Omental fat pad (tissue), 4 donors: ENCODE results near the gene SUPT4H1. TPM values are rescaled to one million over a fixed set of nuclear protein-coding genes. Genes with fewer than 3 reads are reported as not detected.

Experiments used
- ATAC-seq: fragments of 150-250 bp; one replicate; pipeline ENCODE4 v1.9.1; 2016; ENCODE audit warnings: mild to moderate bottlenecking, moderate library complexity; ENCODE audit not compliant: low FRiP score
- DNase-seq: peaks from one replicate; pipeline ENCODE4 v3.0.0-alpha.2; 2019; ENCODE audit warnings: low spot score
- CTCF ChIP-seq, 3 donors: fragments of 450-650 bp; IDR thresholded peaks; one replicate each; pipeline ENCODE4 v1.5.1; 2016 to 2017; ENCODE audit warnings: antibody characterized with exemption in 3 of 3, mild to moderate bottlenecking in 3 of 3, moderate library complexity in 2 of 3
- small RNA-seq: library from RNA; depleted of rRNA; stranded (forward); fragments of <200 nt; gene quantifications from one replicate; pipeline ENCODE3, GENCODE V24; 2016
- total RNA-seq, 4 donors: library from RNA; depleted of rRNA; stranded (reverse); fragments of >200 nt; gene quantifications; one replicate each; pipeline ENCODE4 v1.1.0, GENCODE V29; 2016

The SUPT4H1 gene
- total RNA-seq, 4 donors from 2014 or later, result 42.1 to 49.2 (median 47.3) TPM

DNA sequence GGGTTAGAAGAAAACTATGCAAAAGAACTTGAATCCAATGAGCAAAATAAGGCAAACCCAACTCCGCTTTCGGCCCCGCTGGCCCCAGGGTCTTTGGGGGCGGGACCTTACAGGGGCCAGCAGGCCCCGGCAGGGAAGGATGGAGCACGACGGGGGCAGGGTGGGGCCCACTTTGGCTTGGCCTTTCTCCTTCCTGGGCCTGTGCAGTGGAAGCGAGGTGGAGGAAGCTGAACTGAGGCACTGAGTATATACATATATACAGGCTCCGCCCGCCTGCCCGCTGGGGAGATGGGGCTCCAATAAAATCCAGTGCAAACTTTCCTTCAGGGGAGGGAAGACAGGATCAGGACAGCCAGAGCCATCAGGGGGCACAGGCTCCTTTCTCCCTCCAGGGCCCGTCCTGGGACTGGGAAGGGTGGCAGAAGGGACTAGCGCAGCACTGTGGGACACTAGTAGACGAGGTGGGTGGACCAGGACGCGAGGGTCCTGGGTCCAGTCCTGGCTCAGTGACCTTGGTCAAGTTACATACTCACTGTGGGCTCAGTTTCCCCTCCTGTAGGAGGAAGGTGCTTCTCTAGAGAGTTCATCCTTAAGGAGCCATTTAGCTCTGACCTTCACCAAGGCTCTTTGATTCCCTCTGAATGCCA, 50.4 kb downstream of the SUPT4H1 start:
- TF ChIP-seq CTCF (IDR thresholded peaks at IDR 0.05), result no peak
- ATAC-seq (no peak), DNase-seq (no peak)

GRCh38 chr17:58300336-58300735, 51.7 kb downstream of the SUPT4H1 start:
- ATAC-seq (no peak), DNase-seq (no peak)
- no peak for TF ChIP-seq CTCF (IDR thresholded peaks at IDR 0.05)

Small RNA genes within 50 kb of the gene (small RNA-seq; reads per million reads assigned to genes)
- not detected for gene MIR4736

Other genes with a start within 250 kb of the SUPT4H1 start
- gene OR4D1, start 203.8 kb downstream of the SUPT4H1 start, total RNA-seq, result not detected
- gene OR4D2, start 185.2 kb downstream of the SUPT4H1 start, total RNA-seq, result not detected
- not detected for gene EPX, start 159.5 kb downstream of the SUPT4H1 start, total RNA-seq
- gene MKS1, start 132.9 kb downstream of the SUPT4H1 start, total RNA-seq, result 1 to 10 TPM; 3.7 to 9.9 (median 6.0) TPM
- gene LPO, start 113.6 kb downstream of the SUPT4H1 start, total RNA-seq, result under 1 TPM in 1 of 4 donors, not detected in 3; 0.46 TPM
- under 1 TPM in 2 of 4 donors, not detected in 2; 0.19 to 0.84 TPM for gene MPO, start 71.3 kb downstream of the SUPT4H1 start, total RNA-seq
- gene TSPOAP1, start 23.4 kb downstream of the SUPT4H1 start, total RNA-seq, result 10 to 100 TPM in 1 of 4 donors, 1 to 10 TPM in 3; 1.9 to 13.6 (median 5.4) TPM
- under 1 TPM in 2 of 4 donors, not detected in 2; 0.19 to 0.28 TPM for gene RNF43, start 65.3 kb upstream of the SUPT4H1 start, total RNA-seq
- gene HSF5, start 136.2 kb upstream of the SUPT4H1 start, total RNA-seq, result under 1 TPM in 2 of 4 donors, not detected in 2; 0.13 to 0.24 TPM
- gene MTMR4, start 162.4 kb upstream of the SUPT4H1 start, total RNA-seq, result 10 to 100 TPM; 24.3 to 40.1 (median 32.3) TPM